HG03521 (cell line): ENCODE data around the gene COA8.
"Not testable (repeated sequence)": the region's sequence is repeated elsewhere in the genome, so short reads cannot be mapped to it uniquely, and the experiment has no call there.

Experiments
- ATAC-seq: cut with Tn5 transposase; IDR thresholded peaks from one replicate; pipeline ENCODE4 v1.9.1; 2021; ENCODE audit warnings: mild to moderate bottlenecking, moderate library complexity; ENCODE audit not compliant: unreplicated experiment

The COA8 gene

GRCh38 chr14:103568952-103569351 is 6.2 kb downstream of the COA8 start:
- no peak for ATAC-seq

DNA sequence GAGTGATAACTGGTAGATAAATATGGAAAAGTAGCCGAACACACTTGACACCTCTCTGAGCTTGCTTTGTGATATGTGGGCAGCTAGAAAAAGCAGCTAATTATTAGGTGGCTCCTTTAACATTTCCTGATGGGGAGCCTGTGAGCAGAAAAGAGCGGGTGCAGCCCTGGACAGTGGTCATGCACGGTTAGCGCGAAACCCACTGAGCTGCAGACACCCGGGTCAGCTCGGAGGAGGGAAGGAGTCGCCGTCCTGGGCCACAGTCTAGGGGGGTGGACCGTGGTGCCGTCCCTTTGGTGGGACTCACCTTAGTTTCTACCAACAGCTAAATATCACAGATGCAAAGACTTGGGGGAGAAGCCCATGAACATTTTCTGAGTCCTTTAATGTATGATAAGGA is 6.6 kb downstream of the COA8 start:
- no peak for ATAC-seq

- no peak for ATAC-seq
Measured at GRCh38 chr14:103574104-103574503, 11.3 kb downstream of the COA8 start.

DNA sequence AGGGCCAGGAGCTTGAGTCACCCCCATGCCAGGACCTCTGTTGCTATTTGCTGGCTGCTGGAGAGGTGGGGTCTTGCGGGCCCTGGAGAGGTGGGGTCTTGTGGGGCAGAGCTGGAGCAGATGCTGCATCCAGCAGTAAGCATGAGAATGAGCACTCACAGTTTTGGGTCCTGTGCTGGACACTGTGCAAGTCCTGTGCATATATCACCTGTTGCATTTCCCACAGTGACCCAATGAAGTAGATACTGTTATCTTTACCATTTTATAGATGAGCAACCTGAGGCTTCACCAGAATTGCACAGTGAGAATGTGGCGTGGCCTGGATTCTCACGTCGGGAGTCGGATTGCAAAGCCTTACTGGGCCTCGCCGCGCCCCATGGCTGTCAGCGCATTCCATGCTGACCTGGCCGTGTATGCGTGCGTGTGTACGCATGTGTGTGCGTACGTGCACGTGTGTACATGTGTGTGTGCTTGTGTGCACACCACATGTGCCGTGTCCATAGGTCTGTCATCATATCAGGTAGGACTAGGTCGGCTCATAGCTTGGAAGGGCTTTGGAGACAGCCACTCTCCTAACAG is 12.0 kb downstream of the COA8 start:
- ATAC-seq = no peak

GRCh38 chr14:103576371-103577024 is 13.7 kb downstream of the COA8 start:
- no peak for ATAC-seq

DNA sequence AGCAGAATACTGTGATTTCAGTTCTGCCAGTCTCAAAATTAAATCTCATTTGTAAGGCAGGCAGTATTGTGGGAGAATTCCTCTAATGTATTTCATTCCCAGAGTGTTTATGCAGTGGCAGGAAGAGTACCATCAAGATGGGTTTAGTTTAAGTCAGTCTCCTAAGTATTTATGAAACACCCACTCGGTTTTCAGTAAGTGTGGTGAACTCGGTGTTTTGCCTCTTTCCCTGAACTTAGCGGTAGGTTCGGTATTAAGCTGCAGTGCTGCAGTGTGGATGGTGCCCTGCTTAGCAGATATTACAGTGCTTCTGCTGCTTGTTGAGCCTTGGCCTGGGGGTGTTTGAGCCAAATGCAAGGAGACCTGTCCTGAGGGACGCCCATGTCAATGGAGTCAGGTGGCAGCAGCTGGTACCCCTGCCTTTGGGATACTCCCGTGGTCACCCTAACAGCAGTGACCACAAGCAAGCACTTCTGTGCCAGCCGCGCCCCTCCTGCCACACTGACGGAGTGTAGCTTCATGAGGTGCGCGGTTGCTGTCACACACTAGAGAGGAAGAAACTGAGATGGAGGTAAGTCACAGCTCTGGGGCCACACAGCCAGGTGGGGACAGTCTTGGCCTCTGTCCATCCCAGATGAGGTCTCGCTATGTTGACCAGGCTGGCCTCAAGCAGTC is 15.8 kb downstream of the COA8 start:
- no peak for ATAC-seq

GRCh38 chr14:103581206-103581605 is 18.4 kb downstream of the COA8 start:
- no peak for ATAC-seq

DNA sequence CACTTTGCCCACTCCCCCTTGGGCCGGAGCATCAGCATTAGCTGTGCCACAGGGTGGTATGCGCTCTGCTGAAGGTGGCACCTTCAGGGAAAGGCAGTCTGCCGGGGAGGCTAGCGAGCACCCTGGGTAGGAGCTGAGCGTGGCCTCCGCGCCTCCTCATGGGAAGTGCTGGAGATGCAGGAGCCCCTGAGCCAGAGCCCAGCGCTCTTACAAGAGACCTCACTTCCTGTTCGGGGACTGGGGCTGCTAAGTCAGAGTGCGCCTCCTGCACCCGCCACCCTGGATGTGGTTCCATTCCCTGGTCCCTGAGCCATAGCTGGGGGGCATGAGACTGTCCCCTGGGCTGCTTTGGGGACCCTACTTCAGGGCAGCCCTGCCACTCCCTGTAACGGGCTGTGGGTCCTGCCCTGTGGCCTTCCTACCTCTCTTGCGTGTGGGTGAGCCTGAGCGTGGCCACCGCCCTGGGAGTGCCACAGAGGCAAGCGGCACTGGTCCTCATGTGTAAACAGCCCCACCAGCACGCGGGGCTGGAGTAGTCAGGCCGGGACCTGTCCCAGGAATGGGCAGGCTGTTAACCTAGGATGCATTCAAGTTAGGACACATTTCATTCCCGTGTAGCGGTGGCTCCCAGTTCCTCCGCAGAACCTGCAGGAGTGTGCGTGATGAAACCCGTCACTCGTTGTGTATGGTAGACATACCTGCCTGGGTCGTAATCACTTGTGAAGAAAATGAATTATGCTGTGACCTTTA is 19.4 kb downstream of the COA8 start:
- no peak for ATAC-seq

- no peak for ATAC-seq
Measured at GRCh38 chr14:103584326-103584915, 21.7 kb downstream of the COA8 start.

DNA sequence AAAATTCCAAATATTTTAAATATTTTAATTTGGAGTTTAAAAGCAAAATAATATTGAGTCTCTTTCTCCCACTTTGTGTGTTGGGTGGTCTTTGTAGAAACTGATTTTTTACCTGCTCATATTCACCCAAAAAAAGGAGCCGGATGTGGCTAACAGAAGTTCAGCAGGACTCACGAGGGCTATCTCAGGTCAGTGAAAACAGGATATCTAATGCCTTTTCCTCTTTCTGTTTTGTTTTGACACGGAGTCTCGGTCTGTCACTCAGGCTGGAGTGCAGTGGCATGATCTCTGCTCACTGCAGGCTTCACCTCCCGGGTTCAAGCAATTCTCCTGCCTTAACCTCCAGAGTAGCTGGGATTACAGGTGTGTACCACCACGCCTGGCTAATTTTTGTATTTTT is 30.8 kb downstream of the COA8 start:
- peak; percentile 87 for ATAC-seq

- no peak for ATAC-seq
Measured at GRCh38 chr14:103594265-103594664, 31.5 kb downstream of the COA8 start.

- ATAC-seq = no peak
Measured at GRCh38 chr14:103597623-103598377, 35.0 kb downstream of the COA8 start.

DNA sequence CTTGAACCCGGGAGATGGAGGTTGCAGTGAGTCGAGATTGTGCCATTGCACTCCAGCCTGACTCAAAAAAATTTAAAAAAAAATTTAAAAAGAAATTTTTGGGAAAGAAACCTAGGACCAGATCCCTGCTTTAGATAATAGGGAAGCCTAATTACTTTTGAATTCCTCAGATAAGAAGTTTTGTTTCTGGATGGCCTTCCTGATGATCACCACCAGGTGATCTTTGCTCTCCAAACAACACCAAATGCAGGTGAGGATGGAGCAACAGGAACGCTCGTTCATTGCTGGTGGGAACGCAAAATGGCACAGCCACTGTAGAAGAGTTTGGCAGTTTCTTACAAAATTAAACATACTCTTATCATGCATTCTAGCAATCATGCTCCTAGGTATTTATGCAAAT is 37.7 kb downstream of the COA8 start:
- ATAC-seq = no peak

- no peak for ATAC-seq
Measured at GRCh38 chr14:103604620-103605019, 41.9 kb downstream of the COA8 start.

GRCh38 chr14:103606963-103607668 is 44.4 kb downstream of the COA8 start:
- no peak for ATAC-seq

DNA sequence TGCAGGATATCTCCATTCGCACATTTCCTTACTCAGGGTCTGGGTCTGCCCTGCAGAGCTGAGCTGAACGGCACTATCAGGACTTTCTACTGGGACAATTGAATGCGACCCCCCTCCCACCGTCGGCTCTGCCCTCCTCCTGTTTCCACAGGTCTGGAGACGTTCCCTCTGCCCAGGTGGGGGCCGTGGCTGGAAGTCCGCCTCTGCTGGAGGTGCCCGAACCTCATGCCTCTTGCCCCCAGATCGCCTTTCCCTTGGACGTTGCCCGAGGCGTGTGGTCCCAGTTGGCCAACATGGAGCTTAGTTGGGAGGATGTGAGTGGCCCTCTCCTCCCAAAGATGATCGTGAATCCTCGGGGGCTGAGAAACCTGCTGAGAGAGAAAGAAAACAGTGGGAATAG is 45.1 kb downstream of the COA8 start:
- no peak for ATAC-seq

DNA sequence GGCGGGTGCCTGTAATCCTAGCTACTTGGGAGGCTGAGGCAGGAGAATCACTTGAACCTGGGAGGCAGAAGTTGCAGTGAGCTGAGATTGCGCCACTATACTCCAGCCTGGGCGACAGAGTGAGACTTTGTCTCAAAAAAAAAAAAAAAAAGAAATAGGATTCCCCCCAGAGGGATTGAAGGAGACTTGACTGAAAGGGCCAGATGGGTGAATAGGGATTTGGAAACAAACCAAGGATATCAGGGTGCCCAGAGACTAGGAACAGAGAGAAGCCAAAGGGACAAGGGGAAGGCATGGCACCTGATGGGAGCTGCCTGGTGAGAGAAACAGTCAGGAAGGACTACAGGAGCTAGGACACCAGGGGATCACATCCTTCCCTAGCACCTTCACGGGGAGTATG is 46.3 kb downstream of the COA8 start:
- ATAC-seq = not testable (repeated sequence)

DNA sequence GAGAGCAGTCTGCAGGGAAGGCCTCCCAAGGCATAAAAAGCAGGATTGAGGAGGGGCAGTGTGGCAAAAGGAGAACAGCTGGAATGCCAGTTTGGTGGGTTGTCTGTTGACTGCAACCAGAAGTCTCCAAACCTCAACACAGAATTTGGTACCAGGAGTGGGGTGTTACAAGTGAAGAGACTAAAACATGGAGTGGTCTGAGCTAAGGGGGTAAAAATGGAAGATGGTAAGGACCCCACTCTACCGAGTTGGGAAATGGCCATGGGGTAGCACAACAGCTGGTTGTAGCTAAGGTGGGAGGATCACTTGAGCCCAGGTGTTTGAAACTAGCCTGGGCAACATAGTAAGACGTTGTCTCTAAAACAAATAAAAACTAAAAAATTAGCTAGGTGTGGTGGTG is 48.5 kb downstream of the COA8 start:
- no peak for ATAC-seq

GRCh38 chr14:103613517-103613916 is 50.8 kb downstream of the COA8 start:
- no peak for ATAC-seq
